ENCODE measurements around the gene FZD2. TPM values are rescaled to one million over a fixed set of nuclear protein-coding genes. Genes with fewer than 3 reads are reported as not detected.
"Not testable (repeated sequence)": the region's sequence is repeated elsewhere in the genome, so short reads cannot be mapped to it uniquely, and the experiment has no call there.

Gene FZD2
- total and polyA plus RNA-seq, 4 experiments from 2014 or later, result not detected

DNA sequence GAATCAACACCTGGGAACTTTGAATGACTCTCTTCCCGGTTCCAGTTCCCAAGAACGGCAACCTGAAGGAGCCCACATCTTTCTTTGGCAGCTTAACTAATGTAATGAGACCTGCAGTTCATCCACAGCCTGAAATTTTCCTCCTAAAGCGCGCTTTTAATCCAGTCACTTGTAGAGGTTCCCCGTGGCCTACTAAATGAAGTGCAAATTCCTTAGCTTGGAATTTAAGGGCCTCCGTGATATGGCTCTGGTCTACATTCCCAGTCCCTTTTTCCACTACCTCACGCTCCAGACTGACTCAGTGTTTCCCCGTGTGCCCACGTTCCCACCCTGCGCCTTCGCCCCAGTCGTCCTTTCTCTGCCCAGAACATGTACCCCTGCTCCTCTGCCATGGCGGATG, 27.2 kb downstream of the FZD2 start:
- Histone ChIP-seq H3K27ac (ENCODE audit: low read depth, low read length) (no peak overlapping the region), H3K9me3 (ENCODE audit: control insufficient read depth in 1 of 2, low read length in 2 of 2) (no peaks in the 10 kb centered on the region), H3K4me1 (ENCODE audit: insufficient read depth, low read length) (no peaks in the 10 kb centered on the region), H3K36me3 (ENCODE audit: insufficient read depth, low read length) (no peaks in the 10 kb centered on the region), H3K4me3 (ENCODE audit: low read length in 2 of 2) (no peak overlapping the region), H3K27me3 (ENCODE audit: insufficient read depth, low read length) (peaks cover 3% of the 10 kb centered on the region)
- Mint-ChIP-seq H3K4me1 (no peaks in the 10 kb centered on the region), H3K36me3 (no peaks in the 10 kb centered on the region), H3K27me3 (peaks cover 16% of the 10 kb centered on the region in 2 donors), H3K4me3 (no peak overlapping the region), H3K9me3 (no peaks in the 10 kb centered on the region), H3K27ac (no peak overlapping the region)
- DNase-seq, result no peak
- POLR2A ChIA-PET (ENCODE audit: partially characterized antibody), result no interaction called here
- intact Hi-C loops (cut with micrococcal nuclease), result no loop called here
- CTCF ChIA-PET (ENCODE audit: partially characterized antibody), result no interaction called here

DNA sequence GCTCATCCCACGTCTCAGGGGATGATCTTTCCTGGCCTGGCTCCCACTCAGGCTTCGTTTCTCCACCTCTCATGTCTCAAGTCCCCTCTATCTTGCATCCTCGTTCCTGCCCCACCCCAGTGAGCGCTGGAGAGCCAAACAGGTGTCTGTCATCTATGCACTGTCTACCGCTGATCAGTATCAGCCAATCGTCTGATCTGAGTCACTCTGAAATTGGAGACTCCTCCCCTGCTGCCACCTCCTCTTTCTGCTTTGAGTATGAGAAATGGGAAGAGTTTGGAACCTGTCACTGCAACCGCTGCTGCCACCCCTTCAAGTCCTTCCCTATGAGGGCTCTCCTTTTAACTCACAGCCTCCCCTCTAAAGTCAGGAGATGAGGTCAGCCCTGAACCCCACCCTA, 28.0 kb downstream of the FZD2 start:
- Histone ChIP-seq H3K4me1 (ENCODE audit: insufficient read depth, low read length) (no peaks in the 10 kb centered on the region), H3K9me3 (ENCODE audit: control insufficient read depth in 1 of 2, low read length in 2 of 2) (no peaks in the 10 kb centered on the region), H3K4me3 (ENCODE audit: low read length in 2 of 2) (no peak overlapping the region), H3K27ac (ENCODE audit: low read depth, low read length) (no peak overlapping the region), H3K36me3 (ENCODE audit: insufficient read depth, low read length) (no peaks in the 10 kb centered on the region), H3K27me3 (ENCODE audit: insufficient read depth, low read length) (no peaks in the 10 kb centered on the region)
- ChIA-PET POLR2A (ENCODE audit: partially characterized antibody) (no interaction called here), CTCF (ENCODE audit: partially characterized antibody) (no interaction called here)
- no peak overlapping the region for H3K4me3 Mint-ChIP-seq
- no peaks in the 10 kb centered on the region for H3K36me3 Mint-ChIP-seq
- DNase-seq, result no peak
- H3K9me3 Mint-ChIP-seq, result no peaks in the 10 kb centered on the region
- peaks cover 9 to 14% of the 10 kb centered on the region in 2 donors for H3K27me3 Mint-ChIP-seq
- H3K27ac Mint-ChIP-seq, result no peak overlapping the region
- intact Hi-C loops (cut with micrococcal nuclease), result no loop called here
- no peaks in the 10 kb centered on the region for H3K4me1 Mint-ChIP-seq

- ChIA-PET CTCF (ENCODE audit: partially characterized antibody) (no interaction called here), POLR2A (ENCODE audit: partially characterized antibody) (no interaction called here)
- no peak for DNase-seq
- H3K27me3 ChIP-seq (ENCODE audit: insufficient read depth, low read length), result no peaks in the 10 kb centered on the region
- H3K36me3 ChIP-seq (ENCODE audit: insufficient read depth, low read length), result no peaks in the 10 kb centered on the region
- Mint-ChIP-seq H3K4me1 (no peaks in the 10 kb centered on the region), H3K36me3 (no peaks in the 10 kb centered on the region), H3K27ac (no peak overlapping the region), H3K27me3 (peaks cover 1 to 6% of the 10 kb centered on the region in 2 donors), H3K4me3 (no peak overlapping the region), H3K9me3 (no peaks in the 10 kb centered on the region)
- H3K4me3 ChIP-seq (ENCODE audit: low read length in 2 of 2), result no peak overlapping the region
- intact Hi-C loops (cut with micrococcal nuclease), result no loop called here
- no peak overlapping the region for H3K27ac ChIP-seq (ENCODE audit: low read depth, low read length)
- H3K4me1 ChIP-seq (ENCODE audit: insufficient read depth, low read length), result no peaks in the 10 kb centered on the region
- H3K9me3 ChIP-seq (ENCODE audit: control insufficient read depth in 1 of 2, low read length in 2 of 2), result no peaks in the 10 kb centered on the region
Measured at GRCh38 chr17:44587339-44587738, 30.1 kb downstream of the FZD2 start.

GRCh38 chr17:44589316-44590071, 32.2 kb downstream of the FZD2 start:
- Histone ChIP-seq H3K9me3 (ENCODE audit: control insufficient read depth in 1 of 2, low read length in 2 of 2) (no peaks in the 10 kb centered on the region), H3K27ac (ENCODE audit: low read depth, low read length) (no peak overlapping the region), H3K36me3 (ENCODE audit: insufficient read depth, low read length) (no peaks in the 10 kb centered on the region), H3K4me1 (ENCODE audit: insufficient read depth, low read length) (no peaks in the 10 kb centered on the region), H3K4me3 (ENCODE audit: low read length in 2 of 2) (no peak overlapping the region), H3K27me3 (ENCODE audit: insufficient read depth, low read length) (no peaks in the 10 kb centered on the region)
- ChIA-PET POLR2A (ENCODE audit: partially characterized antibody) (no interaction called here), CTCF (ENCODE audit: partially characterized antibody) (no interaction called here)
- Mint-ChIP-seq H3K4me3 (no peak overlapping the region), H3K36me3 (no peaks in the 10 kb centered on the region), H3K4me1 (no peaks in the 10 kb centered on the region), H3K9me3 (no peaks in the 10 kb centered on the region), H3K27ac (no peak overlapping the region), H3K27me3 (peaks cover 4% of the 10 kb centered on the region in 2 donors)
- intact Hi-C loops (cut with micrococcal nuclease), result no loop called here
- no peak for DNase-seq

DNA sequence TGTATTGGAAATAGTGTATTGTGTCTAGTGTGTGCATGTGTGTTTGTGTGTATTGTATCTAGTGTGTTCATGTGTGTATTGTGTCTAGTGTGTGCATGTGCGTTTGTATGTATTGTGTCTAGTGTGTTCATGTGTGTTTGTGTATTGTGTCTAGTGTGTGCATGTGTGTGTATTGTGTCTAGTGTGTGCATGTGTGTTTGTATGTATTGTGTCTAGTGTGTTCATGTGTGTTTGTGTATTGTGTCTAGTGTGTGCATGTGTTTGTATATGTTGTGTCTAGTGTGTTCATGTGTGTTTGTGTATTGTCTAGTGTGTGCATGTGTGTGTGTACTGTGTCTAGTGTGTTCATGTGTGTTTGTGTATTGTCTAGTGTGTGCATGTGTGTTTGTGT, 32.8 kb downstream of the FZD2 start:
- H3K4me1 Mint-ChIP-seq; H3K9me3 ChIP-seq (ENCODE audit: control insufficient read depth in 1 of 2, low read length in 2 of 2); DNase-seq; H3K27ac Mint-ChIP-seq; H3K27ac ChIP-seq (ENCODE audit: low read depth, low read length); H3K4me3 ChIP-seq (ENCODE audit: low read length in 2 of 2); intact Hi-C loops (cut with micrococcal nuclease); CTCF ChIA-PET (ENCODE audit: partially characterized antibody); H3K4me3 Mint-ChIP-seq; H3K36me3 ChIP-seq (ENCODE audit: insufficient read depth, low read length); H3K27me3 ChIP-seq (ENCODE audit: insufficient read depth, low read length); H3K27me3 Mint-ChIP-seq; H3K36me3 Mint-ChIP-seq; H3K4me1 ChIP-seq (ENCODE audit: insufficient read depth, low read length); POLR2A ChIA-PET (ENCODE audit: partially characterized antibody); H3K9me3 Mint-ChIP-seq: not testable (repeated sequence)

- H3K9me3 Mint-ChIP-seq; H3K27me3 Mint-ChIP-seq; H3K4me3 ChIP-seq (ENCODE audit: low read length in 2 of 2); H3K4me3 Mint-ChIP-seq; H3K4me1 ChIP-seq (ENCODE audit: insufficient read depth, low read length); H3K4me1 Mint-ChIP-seq; H3K27ac Mint-ChIP-seq; H3K27ac ChIP-seq (ENCODE audit: low read depth, low read length); H3K36me3 Mint-ChIP-seq; H3K36me3 ChIP-seq (ENCODE audit: insufficient read depth, low read length); POLR2A ChIA-PET (ENCODE audit: partially characterized antibody); H3K27me3 ChIP-seq (ENCODE audit: insufficient read depth, low read length); intact Hi-C loops (cut with micrococcal nuclease); CTCF ChIA-PET (ENCODE audit: partially characterized antibody); DNase-seq; H3K9me3 ChIP-seq (ENCODE audit: control insufficient read depth in 1 of 2, low read length in 2 of 2): not testable (repeated sequence)
Measured at GRCh38 chr17:44590762-44591161, 33.5 kb downstream of the FZD2 start.

DNA sequence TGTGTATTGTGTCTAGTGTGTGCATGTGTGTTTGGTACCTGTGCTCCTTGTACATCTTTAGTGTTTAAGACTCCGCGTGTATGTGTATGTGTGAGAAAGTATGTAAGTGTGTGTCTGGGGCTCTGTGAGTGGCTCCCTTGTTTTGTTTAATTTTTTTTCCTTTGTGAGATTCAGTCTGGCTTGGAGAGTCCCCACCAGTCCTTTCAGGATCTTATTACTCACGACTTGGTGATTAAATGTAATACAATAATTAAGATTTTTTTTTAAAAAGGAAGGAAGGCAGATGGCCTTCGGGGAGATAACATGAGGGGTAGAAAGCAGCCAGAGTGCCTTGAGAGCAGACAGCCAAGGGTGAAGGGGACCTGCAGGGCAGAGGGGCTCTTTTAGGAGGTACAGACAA, 33.9 kb downstream of the FZD2 start:
- no peaks in the 10 kb centered on the region for H3K36me3 ChIP-seq (ENCODE audit: insufficient read depth, low read length)
- CTCF ChIA-PET (ENCODE audit: partially characterized antibody), result no interaction called here
- intact Hi-C loops (cut with micrococcal nuclease), result no loop called here
- H3K9me3 ChIP-seq (ENCODE audit: control insufficient read depth in 1 of 2, low read length in 2 of 2), result no peaks in the 10 kb centered on the region
- DNase-seq, result no peak
- POLR2A ChIA-PET (ENCODE audit: partially characterized antibody), result interaction anchor here (0.6 kb wide), 1 partner anchor 498 kb away, joined by 7 read pairs; no protein-coding TSS in a partner anchor
- no peak overlapping the region for H3K27ac ChIP-seq (ENCODE audit: low read depth, low read length)
- Mint-ChIP-seq H3K27ac (no peak overlapping the region), H3K4me1 (no peaks in the 10 kb centered on the region), H3K4me3 (no peak overlapping the region), H3K36me3 (no peaks in the 10 kb centered on the region), H3K27me3 (peaks cover 8 to 10% of the 10 kb centered on the region in 2 donors), H3K9me3 (no peaks in the 10 kb centered on the region)
- H3K4me3 ChIP-seq (ENCODE audit: low read length in 2 of 2), result no peak overlapping the region
- H3K27me3 ChIP-seq (ENCODE audit: insufficient read depth, low read length), result no peaks in the 10 kb centered on the region
- H3K4me1 ChIP-seq (ENCODE audit: insufficient read depth, low read length), result no peaks in the 10 kb centered on the region

DNA sequence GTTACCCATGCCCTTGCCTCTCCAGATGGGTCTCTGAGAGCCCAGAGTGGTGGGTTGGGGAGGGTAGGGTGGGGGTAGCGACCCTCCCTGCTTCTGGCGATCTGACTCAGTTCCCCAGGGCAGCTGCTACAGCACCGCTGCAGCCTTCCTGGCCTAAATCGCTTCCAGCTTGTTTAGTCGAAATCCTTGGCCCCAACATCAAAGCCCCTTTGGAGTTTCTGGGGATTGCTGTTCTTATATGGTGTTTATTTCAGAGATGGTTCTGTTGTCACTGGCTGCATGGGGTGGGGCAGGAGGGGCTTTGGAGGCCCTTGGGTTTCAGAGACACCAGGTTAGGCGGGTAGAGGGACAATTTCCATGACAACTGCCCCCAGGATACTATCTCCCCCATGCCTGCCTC, 35.9 kb downstream of the FZD2 start:
- ChIA-PET CTCF (ENCODE audit: partially characterized antibody) (no interaction called here), POLR2A (ENCODE audit: partially characterized antibody) (no interaction called here)
- intact Hi-C loops (cut with micrococcal nuclease), result no loop called here
- no peaks in the 10 kb centered on the region for H3K4me1 Mint-ChIP-seq
- no peaks in the 10 kb centered on the region for H3K36me3 Mint-ChIP-seq
- Histone ChIP-seq H3K4me3 (ENCODE audit: low read length in 2 of 2) (no peak overlapping the region), H3K9me3 (ENCODE audit: control insufficient read depth in 1 of 2, low read length in 2 of 2) (no peaks in the 10 kb centered on the region), H3K27me3 (ENCODE audit: insufficient read depth, low read length) (no peaks in the 10 kb centered on the region), H3K36me3 (ENCODE audit: insufficient read depth, low read length) (no peaks in the 10 kb centered on the region), H3K4me1 (ENCODE audit: insufficient read depth, low read length) (no peaks in the 10 kb centered on the region), H3K27ac (ENCODE audit: low read depth, low read length) (no peak overlapping the region)
- no peak overlapping the region for H3K4me3 Mint-ChIP-seq
- DNase-seq, result no peak
- no peaks in the 10 kb centered on the region for H3K9me3 Mint-ChIP-seq
- H3K27me3 Mint-ChIP-seq, result peaks cover 8 to 19% of the 10 kb centered on the region in 2 donors
- H3K27ac Mint-ChIP-seq, result no peak overlapping the region

Measured in CD4-positive, alpha-beta memory T cell (primary cell).